HG03342 (cell line): ENCODE data around the gene EPS8L3.
"Not testable (repeated sequence)": the region's sequence is repeated elsewhere in the genome, so short reads cannot be mapped to it uniquely, and the experiment has no call there.

ENCODE experiments used
- ATAC-seq: cut with Tn5 transposase; IDR thresholded peaks from one replicate; pipeline ENCODE4 v1.9.1; 2021; ENCODE audit warnings: mild to moderate bottlenecking, moderate library complexity; ENCODE audit not compliant: unreplicated experiment

EPS8L3 gene

DNA sequence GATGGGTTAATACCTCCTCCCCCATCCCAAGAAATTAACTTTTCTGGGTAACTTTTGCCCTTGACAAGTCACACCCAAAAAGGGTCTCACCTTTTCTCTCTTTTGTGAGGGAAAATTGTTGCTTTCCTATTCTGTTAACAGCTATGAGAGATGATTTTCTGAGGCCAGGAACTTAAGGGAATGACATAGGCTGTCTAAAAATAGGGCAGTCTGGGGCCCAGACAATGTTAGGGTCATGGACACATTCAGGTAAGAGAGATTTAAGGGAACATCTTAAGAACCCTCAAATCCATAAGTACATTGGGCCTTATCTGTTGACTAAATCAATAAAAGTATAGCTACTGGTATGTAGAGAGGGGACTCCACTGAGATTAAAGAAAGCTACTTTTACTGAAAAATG lies 14.5 kb downstream of the EPS8L3 start:
- ATAC-seq, result no peak

- ATAC-seq, result not testable (repeated sequence)
Measured at GRCh38 chr1:109748311-109748710, 15.4 kb downstream of the EPS8L3 start.

GRCh38 chr1:109740615-109741373 lies 22.9 kb downstream of the EPS8L3 start, which contains the start of gene GSTM3:
Gene GSTM3, minus strand, starts transcription at chr1:109741038. Its CDS starts 751 bp downstream, at chr1:109740287.
- ATAC-seq, result no peak

GRCh38 chr1:109739738-109740614 lies 23.7 kb downstream of the EPS8L3 start:
- peak; percentile 82 for ATAC-seq

DNA sequence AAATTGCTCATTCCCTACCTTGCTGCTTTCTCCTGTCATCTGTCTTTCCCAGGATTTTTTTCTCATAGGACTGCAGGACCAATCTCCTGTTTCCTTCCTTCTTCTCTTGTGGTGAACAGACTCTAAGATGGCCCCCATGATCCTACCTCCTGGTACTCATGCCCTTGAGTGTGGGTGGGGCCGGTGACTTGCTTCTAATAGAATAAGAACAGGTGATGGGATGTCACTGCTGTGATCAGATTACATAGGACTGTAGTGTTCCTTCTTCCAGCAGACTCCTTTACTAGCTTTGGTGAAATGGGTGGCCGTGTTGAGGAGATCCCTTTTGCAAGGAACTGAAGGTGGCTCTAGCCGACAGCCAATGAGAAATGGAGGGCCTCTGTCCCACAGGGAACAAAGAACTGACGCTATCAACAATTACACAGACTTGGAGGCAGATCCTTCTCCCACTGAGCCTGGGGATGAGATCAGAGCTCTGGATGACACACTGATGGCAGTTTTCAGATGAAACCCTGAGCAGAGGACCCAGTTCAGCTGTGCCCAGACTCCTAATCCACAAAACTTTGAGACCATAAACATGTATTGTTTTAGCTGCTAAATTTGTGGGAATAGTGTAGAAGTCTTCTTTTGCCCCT lies 30.4 kb downstream of the EPS8L3 start:
- no peak for ATAC-seq

GRCh38 chr1:109732390-109732881 lies 31.3 kb downstream of the EPS8L3 start:
- no peak for ATAC-seq

DNA sequence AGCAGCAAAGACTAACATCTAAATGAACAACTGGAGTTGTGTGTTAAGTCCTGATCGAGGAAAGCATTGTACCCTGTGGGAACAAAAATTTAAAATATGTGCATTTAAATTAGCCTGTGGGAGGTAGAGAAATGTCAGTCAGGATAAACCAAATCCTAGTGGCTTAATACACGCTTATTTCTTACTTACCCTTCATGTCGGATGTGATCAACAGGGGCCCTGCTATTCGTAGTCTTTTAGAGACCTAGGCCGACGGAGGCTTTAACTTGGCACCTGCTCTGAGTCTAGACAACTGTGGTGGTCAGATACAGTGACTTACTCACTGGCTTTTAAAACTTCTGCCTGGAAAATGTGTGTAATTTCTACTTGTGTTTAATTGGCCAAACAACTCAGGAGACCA lies 33.1 kb downstream of the EPS8L3 start:
- ATAC-seq, result no peak

DNA sequence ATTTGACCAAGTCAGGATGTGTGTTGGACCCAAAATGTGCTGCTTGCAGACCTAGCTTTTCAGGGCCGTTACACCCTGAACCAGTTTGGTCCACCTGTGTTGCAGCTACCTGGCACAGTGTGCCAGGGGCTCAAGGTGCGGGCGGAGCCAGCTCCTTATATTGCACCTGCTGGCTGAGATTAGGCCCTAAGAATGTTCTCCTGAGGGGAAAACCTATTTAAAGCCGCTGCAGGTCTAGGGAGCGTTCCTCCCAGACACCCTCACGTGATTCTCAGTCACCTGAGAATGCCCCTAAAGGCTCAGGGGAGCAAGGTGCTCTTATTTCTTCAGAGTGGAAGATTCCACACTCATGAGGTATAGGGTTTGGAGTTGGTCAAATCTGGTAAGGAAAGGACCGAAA lies 34.9 kb downstream of the EPS8L3 start:
- ATAC-seq, result no peak

DNA sequence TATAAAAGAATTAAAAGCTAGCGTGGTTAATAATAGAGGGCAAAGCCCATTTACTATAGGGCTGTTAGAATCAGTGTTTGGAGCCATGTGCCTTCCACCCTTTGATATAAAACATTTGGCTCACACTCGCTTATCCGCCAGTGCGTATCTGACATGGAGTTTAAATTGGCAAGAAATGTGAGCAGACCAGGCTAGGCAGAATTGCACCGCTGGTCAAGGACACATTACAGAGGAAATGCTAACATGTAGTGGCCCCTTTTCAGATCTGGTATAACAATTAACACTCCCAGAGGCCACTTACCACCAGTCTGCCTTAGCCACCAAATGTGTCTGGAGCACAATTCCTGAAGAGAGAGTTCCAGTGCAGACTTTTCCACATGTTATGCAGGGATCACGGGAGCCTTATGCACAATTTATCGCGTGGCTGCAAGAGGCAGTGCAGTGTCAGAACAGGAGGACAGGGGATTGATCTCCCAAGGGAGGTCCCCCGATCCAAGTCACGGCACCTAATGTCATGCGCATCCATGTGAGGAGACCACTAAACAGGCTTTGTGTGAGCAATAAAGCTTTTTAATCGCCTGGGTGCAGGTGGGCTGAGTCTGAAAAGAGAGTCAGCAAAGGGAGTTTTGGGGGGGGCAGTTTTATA lies 36.9 kb downstream of the EPS8L3 start:
- ATAC-seq, result no peak

GRCh38 chr1:109726007-109726406 lies 37.7 kb downstream of the EPS8L3 start:
- no peak for ATAC-seq

DNA sequence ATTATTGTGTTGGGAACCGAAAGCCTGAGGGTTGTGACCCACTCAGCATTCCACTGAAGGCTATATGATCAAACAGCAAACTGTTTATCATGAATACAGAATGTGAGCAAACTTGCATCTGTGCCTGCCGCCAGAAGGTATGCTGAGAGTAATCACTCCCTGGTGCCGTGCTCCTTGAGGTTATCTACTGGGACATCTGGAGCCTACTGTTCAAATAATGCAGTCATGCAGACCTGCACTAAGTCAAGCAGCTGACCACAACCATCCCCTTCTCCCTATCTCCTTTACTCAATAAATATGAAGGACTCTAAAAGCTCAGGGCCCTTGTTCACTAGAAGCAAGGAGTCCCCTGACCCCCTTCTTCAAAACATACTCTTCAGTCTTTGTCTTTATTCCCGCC lies 38.2 kb downstream of the EPS8L3 start:
- ATAC-seq, result no peak

DNA sequence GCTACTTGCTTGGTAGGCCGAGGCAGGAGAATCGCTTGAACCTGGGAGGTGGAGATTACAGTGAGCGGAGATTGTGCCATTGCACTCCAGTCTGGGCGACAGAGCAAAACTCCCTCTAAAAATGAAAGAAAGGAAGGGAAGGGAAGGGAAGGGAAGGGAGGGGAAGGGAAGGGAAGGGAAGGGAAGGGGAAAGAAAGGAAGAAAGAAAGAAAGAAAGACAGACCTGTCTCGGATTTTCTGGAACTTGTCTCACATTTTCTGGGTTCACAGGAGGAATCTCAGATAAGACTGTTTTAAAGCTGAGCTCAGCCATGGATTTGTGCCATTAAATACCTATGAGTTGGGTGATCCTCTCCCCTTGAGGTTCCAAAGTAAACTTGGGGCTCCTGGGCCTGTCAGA lies 38.8 kb downstream of the EPS8L3 start:
- no peak for ATAC-seq

- no peak for ATAC-seq
Measured at GRCh38 chr1:109722908-109723691, 40.6 kb downstream of the EPS8L3 start.

DNA sequence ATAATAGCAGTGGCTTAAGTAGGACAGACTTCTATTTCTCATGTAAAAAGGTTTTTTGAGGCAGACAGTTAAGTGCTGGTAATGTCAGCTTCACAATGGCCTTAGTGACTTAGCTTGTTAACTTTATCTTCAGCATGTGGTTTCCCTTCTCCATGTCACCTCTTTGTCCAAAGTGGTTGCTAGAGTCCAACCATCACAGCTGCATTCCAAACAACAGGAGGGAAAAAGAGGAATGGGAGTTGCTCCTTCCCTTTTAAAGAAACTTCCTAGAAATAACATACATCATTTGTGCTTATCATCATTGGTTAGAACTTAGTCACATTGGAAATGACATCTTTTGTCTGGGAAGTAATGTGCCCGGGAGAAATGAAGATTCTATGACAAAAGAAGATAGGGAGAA lies 41.8 kb downstream of the EPS8L3 start:
- ATAC-seq, result no peak

- ATAC-seq, result no peak
Measured at GRCh38 chr1:109721042-109721441, 42.7 kb downstream of the EPS8L3 start.

GRCh38 chr1:109719337-109719837 lies 44.3 kb downstream of the EPS8L3 start:
- ATAC-seq, result peak; percentile 43

- no peak for ATAC-seq
Measured at GRCh38 chr1:109718495-109718894, 45.2 kb downstream of the EPS8L3 start.

DNA sequence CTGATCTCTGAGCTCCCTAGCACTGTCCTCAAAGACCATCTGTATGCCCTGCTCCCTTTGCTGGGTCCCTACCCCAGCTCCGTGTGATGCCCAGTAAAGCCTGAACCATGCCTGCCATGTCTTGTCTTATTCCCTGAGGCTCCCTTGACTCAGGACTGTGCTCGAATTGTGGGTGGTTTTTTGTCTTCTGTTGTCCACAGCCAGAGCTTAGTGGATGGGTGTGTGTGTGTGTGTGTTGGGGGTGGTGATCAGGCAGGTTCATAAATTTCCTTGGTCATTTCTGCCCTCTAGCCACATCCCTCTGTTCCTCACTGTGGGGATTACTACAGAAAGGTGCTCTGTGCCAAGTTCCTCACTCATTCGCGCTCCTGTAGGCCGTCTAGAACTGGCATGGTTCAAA lies 46.0 kb downstream of the EPS8L3 start:
- ATAC-seq, result no peak

DNA sequence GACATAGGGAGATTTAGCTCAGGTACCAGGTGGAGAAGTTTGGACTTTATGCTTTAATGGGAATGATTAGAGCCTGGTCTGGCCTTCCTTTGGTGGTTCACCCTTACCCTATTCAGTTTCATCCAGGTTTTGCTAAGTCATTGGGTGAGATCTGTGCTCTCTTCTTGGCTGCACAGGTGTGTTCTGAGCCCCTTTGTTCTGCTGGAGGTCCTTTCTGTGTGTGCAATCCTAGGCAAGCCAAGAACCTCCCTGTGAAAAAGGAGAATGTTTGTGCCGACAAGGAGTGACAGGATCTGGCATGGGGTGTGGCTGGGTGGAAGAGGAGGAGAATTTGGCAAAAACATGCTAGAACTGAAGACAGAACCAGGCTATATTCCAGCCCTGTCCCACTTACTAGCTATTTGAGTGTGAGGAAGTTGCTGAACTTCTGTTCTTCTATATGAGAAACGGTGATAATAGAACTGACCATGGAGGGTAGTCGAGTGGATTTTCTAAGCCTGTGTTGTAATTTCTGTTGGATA lies 47.1 kb downstream of the EPS8L3 start:
- ATAC-seq, result no peak

GRCh38 chr1:109716121-109716520 lies 47.6 kb downstream of the EPS8L3 start:
- no peak for ATAC-seq
